IPS-NIHi7 (cell line): ENCODE data around the gene ATP6V0C.

Experiments used
- DNase-seq: peaks from one replicate; pipeline ENCODE4 v3.0.0; 2012; ENCODE audit warnings: mixed read lengths; ENCODE audit errors: extremely low spot score

Gene ATP6V0C

DNA sequence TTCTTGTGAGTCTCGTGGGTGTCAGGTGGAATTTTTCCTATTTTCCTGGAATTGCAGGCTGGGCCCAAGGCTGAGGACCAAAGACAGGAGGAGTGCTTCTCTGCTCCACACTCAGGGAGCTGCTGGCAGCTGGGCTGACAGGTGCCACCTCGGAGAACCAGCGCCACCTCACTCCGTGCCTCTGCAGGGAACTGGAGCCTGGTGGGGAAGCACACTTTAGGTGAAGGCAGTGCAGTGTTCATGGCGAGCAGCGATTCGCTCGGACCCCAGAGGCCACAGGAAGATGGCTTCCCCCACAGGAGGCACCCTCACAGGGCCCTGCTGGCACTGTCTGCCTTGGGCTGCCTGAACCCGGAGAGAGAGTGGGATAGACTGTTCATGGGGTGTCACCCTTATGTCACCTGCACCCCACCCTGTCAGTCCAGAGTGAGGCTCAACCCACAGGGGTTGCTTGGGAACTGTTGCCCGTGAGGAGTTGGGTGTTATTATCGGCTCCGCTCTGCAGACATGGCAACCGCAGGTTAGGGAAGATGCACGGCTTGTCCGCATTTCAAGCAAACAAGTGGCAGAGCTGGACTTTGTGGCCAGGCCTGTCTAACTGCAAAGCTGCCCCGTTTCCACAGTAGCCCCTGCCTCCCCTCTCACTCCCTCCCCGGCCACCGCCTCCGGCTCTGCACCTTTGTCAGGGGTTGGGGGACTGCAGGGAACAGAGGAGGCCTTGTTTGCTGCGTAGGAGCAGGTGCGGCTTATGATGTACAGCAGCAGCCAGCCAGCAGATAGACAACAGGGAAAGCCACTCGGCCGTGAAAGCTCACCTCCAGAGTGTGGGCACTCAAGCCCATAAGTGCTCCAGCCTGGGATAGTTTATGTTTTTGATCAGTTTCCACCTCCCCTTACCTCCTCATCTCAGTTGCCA lies 23.3 kb upstream of the ATP6V0C start:
- no peak for DNase-seq

DNA sequence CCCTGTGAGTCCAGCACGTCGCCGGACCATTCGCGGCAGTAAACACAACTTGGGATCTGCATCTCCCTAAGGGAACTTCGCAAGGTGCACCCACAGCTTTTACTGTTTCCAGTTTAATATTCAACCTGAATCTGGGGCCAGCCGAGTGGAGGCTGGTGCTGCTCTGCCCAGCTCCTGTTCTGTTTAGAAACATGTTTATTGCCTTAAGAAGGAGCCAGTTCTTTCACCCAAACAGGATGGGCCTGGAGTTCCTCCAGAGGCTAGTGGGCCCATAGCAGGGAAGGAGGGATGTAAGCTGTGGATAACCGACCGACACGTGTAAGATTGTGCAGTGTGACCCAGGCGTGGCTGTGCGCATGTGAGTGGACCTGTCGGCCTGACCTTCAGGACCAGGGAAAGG lies 21.5 kb upstream of the ATP6V0C start:
- no peak for DNase-seq

- DNase-seq = no peak
These were observed 20.1 kb upstream of the ATP6V0C start for GRCh38 chr16:2493605-2494004.

GRCh38 chr16:2494616-2495015 lies 19.1 kb upstream of the ATP6V0C start:
- DNase-seq = no peak

DNA sequence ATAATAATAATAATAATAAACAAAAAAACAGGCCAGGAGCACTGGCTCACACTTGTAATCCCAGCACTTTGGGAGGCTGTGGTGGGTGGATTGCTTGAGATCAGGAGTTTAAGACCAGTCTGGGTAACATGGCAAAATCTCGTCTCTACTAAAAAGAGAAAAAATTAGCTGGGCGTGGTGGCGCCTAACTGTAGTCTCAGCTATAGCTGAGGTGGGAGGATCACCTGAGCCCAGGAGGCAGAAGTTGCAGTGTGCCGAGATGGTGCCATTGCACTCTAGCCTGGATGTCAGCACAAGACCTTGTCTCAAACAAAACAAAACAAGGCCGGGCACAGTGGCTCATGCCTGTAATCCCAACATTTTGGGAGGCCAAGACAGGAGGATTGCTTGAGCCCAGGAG lies 18.7 kb upstream of the ATP6V0C start:
- no peak for DNase-seq

DNA sequence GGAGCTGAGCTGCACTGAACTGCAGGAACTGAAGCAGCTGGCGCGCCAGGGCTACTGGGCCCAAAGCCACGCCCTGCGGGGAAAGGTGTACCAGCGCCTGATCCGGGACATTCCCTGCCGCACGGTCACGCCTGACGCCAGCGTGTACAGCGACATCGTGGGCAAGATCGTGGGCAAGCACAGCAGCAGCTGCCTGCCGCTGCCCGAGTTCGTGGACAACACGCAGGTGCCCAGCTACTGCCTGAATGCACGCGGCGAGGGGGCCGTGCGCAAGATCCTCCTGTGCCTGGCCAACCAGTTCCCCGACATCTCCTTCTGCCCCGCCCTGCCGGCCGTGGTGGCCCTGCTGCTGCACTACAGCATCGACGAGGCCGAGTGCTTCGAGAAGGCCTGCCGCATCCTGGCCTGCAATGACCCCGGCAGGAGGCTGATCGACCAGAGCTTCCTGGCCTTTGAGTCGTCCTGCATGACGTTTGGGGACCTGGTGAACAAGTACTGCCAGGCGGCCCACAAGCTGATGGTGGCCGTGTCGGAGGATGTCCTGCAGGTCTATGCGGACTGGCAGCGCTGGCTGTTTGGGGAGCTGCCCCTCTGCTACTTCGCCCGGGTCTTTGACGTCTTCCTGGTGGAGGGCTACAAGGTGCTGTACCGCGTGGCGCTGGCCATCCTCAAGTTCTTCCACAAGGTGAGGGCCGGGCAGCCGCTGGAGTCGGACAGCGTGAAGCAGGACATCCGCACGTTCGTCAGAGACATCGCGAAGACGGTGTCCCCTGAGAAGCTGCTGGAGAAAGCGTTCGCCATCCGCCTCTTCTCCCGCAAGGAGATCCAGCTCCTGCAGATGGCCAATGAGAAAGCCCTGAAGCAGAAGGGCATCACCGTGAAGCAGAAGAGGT lies 17.3 kb upstream of the ATP6V0C start:
- no peak for DNase-seq

- no peak for DNase-seq
These were observed 16.6 kb upstream of the ATP6V0C start for GRCh38 chr16:2497116-2497630.

DNA sequence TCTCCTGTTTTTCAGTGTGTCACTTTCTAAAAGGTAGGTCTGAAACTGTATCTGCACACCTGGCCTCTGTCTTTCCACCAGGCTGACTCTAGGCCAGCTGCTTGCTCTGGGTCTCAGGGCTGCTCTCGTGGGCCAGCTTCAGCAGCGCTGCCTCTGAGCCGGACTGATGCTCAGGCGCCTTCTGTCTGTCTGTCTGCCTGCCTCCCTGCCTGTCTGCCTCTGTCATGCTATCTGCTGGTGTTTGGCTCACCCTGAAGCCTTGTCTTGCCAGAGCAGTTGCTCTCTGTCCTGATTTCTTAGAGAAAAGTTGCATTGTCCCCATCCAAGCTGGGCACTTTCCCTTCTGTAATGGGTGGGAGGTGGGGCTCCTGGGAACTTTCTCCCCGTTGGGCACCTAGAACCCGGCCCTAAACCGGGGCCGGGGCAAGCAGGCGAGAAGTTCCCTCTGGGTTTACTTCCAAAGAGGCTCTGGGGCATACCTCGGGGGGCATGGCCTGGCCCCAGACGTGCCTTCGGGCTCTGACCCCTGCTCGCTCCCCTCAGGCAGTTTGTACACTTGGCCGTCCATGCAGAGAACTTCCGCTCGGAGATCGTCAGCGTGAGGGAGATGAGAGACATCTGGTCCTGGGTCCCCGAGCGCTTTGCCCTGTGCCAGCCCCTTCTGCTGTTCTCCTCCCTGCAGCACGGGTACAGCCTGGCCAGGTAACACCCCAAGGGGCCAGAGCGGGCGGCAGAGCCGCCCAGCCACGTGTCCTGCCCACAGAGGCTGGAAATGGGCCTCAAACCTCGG lies 15.9 kb upstream of the ATP6V0C start:
- DNase-seq = no peak

- no peak for DNase-seq
These were observed 15.1 kb upstream of the ATP6V0C start for GRCh38 chr16:2498531-2499253.

DNA sequence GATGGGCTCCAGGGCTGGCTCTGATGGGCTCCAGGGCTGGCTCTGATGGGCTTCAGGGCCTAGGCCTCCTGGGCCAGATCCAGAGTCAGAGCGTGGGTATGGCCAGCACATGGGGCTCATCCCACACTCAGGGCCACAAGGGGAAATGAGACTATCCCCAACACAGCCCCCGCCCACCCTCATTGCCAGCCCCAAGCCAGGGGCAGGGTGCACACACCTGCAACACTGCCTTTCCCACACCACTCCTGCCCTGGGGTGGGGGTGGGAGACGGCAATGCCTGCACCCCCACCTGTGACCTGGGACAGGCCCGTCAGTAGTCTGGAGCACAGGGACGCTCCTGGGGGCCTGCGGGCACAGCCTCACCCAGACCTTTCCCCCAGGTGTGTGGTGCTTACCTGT lies 14.3 kb upstream of the ATP6V0C start:
- no peak for DNase-seq

GRCh38 chr16:2499890-2500429 lies 13.8 kb upstream of the ATP6V0C start:
- DNase-seq = no peak

- no peak for DNase-seq
These were observed 13.3 kb upstream of the ATP6V0C start for GRCh38 chr16:2500430-2500917.

DNA sequence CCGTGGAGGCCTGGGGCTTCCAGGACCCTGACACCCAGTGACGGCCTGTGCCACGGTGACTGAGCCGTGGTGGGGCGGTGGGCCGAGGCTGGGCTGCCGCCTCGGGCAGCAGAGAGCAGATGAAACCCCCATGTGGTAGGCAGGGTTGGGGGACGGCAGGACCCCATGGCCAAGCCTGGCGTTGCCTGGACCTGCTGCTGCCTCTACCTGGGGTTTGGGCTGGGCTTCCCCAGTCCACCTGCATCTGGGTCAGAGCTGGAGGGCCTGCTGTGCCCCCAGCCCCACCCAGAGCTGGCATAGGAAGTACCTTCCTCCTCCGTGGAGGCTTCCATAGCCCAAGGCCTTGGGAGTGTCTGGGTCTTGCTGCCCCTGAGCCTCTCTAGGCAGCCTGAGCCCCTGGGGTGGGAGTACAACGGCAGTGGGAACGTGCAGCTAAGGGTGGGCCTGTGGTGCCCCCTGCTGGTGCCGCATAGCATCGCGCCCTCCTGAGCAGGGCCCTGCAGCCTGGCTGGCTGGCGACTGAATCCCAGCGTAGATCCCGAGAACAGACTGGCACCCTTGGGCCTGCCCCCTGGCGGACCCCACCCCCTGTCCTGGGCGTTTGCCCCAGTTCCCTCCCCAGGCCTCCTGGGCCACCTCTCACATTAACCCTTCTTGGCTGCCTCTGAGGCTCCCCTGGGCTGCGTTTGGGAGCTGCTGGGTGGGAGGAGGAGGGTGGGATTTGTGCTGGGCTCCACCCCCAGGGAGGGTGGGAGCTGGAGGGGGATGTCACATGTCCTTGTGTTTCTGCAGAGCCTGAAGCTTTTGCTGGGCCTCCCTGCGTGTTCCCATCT lies 12.6 kb upstream of the ATP6V0C start:
- DNase-seq = peak; percentile 95

GRCh38 chr16:2501946-2502895 lies 11.5 kb upstream of the ATP6V0C start:
- no peak for DNase-seq

DNA sequence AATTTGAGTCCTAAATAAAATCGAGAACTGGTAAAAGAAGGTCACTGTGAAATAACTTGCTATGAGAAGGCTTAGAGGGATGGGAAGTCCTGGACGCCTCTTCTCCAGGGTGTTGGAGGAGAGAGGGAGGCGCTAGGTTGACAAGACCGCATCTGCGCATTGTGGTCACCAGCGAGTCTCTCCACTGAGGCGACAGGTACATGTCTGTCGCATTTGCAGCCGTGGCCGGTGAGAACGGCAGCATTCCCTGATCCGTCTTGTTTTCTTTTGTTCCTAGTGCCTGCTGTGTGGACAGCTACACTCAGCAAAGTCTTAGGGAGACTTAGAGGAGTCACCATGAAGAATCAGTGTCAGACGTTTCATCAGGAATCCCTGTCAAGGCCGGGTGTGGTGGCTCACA lies 8.1 kb upstream of the ATP6V0C start:
- no peak for DNase-seq

- no peak for DNase-seq
These were observed 6.6 kb upstream of the ATP6V0C start for GRCh38 chr16:2507052-2507659.

GRCh38 chr16:2507665-2508064 lies 6.1 kb upstream of the ATP6V0C start:
- no peak for DNase-seq
